HEK293T (cell line): ENCODE data around the gene ABHD17C.
"Not testable (repeated sequence)": the region's sequence is repeated elsewhere in the genome, so short reads cannot be mapped to it uniquely, and the experiment has no call there.

Source experiments
- CTCF ChIA-PET: fragments of 350-600 bp; formaldehyde crosslinking; extraction: SDS; loops from one replicate; lab custom pipeline; 2021; ENCODE audit warnings: antibody characterized with exemption, inconsistent platforms; lab: Yijun Ruan, JAX
- POLR2A ChIA-PET: fragments of 350-600 bp; formaldehyde crosslinking; extraction: SDS; loops from one replicate; lab custom pipeline; 2020; ENCODE audit warnings: antibody characterized with exemption, inconsistent platforms; lab: Yijun Ruan, JAX
- DNase-seq: peaks from one replicate; pipeline ENCODE4 v3.0.0; 2012; ENCODE audit warnings: mixed read lengths; ENCODE audit errors: extremely low spot score
- ARNT ChIP-seq: fragments of 450-650 bp; IDR thresholded peaks from 2 replicates; pipeline ENCODE4 v1.6.1; 2017; ENCODE audit warnings: mild to moderate bottlenecking
- BHLHE40 ChIP-seq: fragments of 450-650 bp; IDR thresholded peaks from 2 replicates; pipeline ENCODE4 v1.6.1; 2016; ENCODE audit warnings: mild to moderate bottlenecking, moderate library complexity, borderline replicate concordance
- CTBP1 ChIP-seq: fragments of 450-650 bp; IDR thresholded peaks from 2 replicates; pipeline ENCODE4 v1.6.1; 2016; ENCODE audit warnings: borderline replicate concordance
- ELF4 ChIP-seq: fragments of 450-650 bp; IDR thresholded peaks from 2 replicates; pipeline ENCODE4 v1.6.1; 2017; ENCODE audit warnings: antibody characterized with exemption
- FOXA1 ChIP-seq: fragments of 450-650 bp; IDR thresholded peaks from 2 replicates; pipeline ENCODE4 v1.6.1; 2016; ENCODE audit warnings: mild to moderate bottlenecking
- FOXK2 ChIP-seq: fragments of 450-650 bp; IDR thresholded peaks from 2 replicates; pipeline ENCODE4 v1.6.1; 2016; ENCODE audit warnings: mild to moderate bottlenecking
- HDGF ChIP-seq: fragments of 450-650 bp; IDR thresholded peaks from 2 replicates; pipeline ENCODE4 v1.6.1; 2017; ENCODE audit warnings: antibody characterized with exemption, borderline replicate concordance
- L3MBTL2 ChIP-seq: fragments of 450-650 bp; conservative IDR thresholded peaks from 2 replicates; pipeline ENCODE4 v1.6.1; 2016; ENCODE audit warnings: mild to moderate bottlenecking
- LEF1 ChIP-seq: fragments of 450-650 bp; IDR thresholded peaks from 2 replicates; pipeline ENCODE4 v1.6.1; 2017; ENCODE audit warnings: mild to moderate bottlenecking, borderline replicate concordance
- NFRKB ChIP-seq: fragments of 450-650 bp; IDR thresholded peaks from 2 replicates; pipeline ENCODE4 v1.6.1; 2016; ENCODE audit warnings: mild to moderate bottlenecking, moderate library complexity
- PKNOX1 ChIP-seq: fragments of 450-650 bp; IDR thresholded peaks from 2 replicates; pipeline ENCODE4 v1.6.1; 2016
- SP1 ChIP-seq: fragments of 450-650 bp; IDR thresholded peaks from 2 replicates; pipeline ENCODE4 v1.6.1; 2017
- SUZ12 ChIP-seq: fragments of 450-650 bp; IDR thresholded peaks from 2 replicates; pipeline ENCODE4 v1.6.1; 2016; ENCODE audit warnings: mild to moderate bottlenecking
- TARDBP ChIP-seq: fragments of 450-650 bp; IDR thresholded peaks from 2 replicates; pipeline ENCODE4 v1.6.1; 2016
- ZNF384 ChIP-seq: fragments of 450-650 bp; IDR thresholded peaks from 2 replicates; pipeline ENCODE4 v1.6.1; 2016

Gene ABHD17C

GRCh38 chr15:80758130-80758745, 63.1 kb downstream of the ABHD17C start:
- ChIA-PET POLR2A (no interaction called here), CTCF (no interaction called here)
- TF ChIP-seq L3MBTL2 (no peak), SUZ12 (no peak), FOXK2 (no peak), TARDBP (no peak), PKNOX1 (no peak), HDGF (no peak), FOXA1 (no peak), CTBP1 (no peak), ARNT (no peak), LEF1 (no peak)
- no peak for DNase-seq

GRCh38 chr15:80760960-80761359, 65.8 kb downstream of the ABHD17C start:
- no peak for DNase-seq
- POLR2A ChIA-PET = no interaction called here
- TF ChIP-seq L3MBTL2 (no peak), TARDBP (no peak), PKNOX1 (no peak)
- CTCF ChIA-PET = interaction anchor here (1.1 kb wide), 1 partner anchor 15 kb away, joined by 7 read pairs; no protein-coding TSS in a partner anchor

GRCh38 chr15:80761754-80762153, 66.6 kb downstream of the ABHD17C start:
- CTCF ChIA-PET = no interaction called here
- TF ChIP-seq HDGF = no peak
- no peak for TF ChIP-seq TARDBP
- no peak for TF ChIP-seq NFRKB
- no peak for TF ChIP-seq LEF1
- no peak for TF ChIP-seq CTBP1
- no peak for TF ChIP-seq FOXA1
- no peak for TF ChIP-seq SP1
- DNase-seq = no peak
- POLR2A ChIA-PET = no interaction called here

- POLR2A ChIA-PET, DNase-seq: not testable (repeated sequence)
- CTCF ChIA-PET = interaction anchor here (1.7 kb wide), 1 partner anchor 13 kb away, joined by 7 read pairs; no protein-coding TSS in a partner anchor
Measured at GRCh38 chr15:80763235-80763634, 68.1 kb downstream of the ABHD17C start.

- no peak for DNase-seq
- TF ChIP-seq NFRKB (no peak), ELF4 (no peak), FOXK2 (no peak), BHLHE40 (no peak), PKNOX1 (no peak), ZNF384 (no peak), FOXA1 (no peak), SP1 (no peak), TARDBP (no peak), SUZ12 (no peak), LEF1 (no peak), ARNT (no peak), CTBP1 (no peak), L3MBTL2 (no peak), HDGF (no peak)
- POLR2A ChIA-PET = no interaction called here
- CTCF ChIA-PET = no interaction called here
Measured at GRCh38 chr15:80764535-80764934, 69.4 kb downstream of the ABHD17C start.

GRCh38 chr15:80766275-80766674, 71.2 kb downstream of the ABHD17C start:
- ChIA-PET CTCF (interaction anchor here (3.6 kb wide), 1 partner anchor 10 kb away, joined by 16 read pairs; no protein-coding TSS in a partner anchor), POLR2A (no interaction called here)
- TF ChIP-seq BHLHE40 (no peak), TARDBP (no peak), FOXA1 (no peak), CTBP1 (no peak), PKNOX1 (no peak), HDGF (no peak), SP1 (no peak), FOXK2 (no peak), LEF1 (no peak), ARNT (no peak)
- DNase-seq = no peak

- ChIA-PET CTCF (interaction anchor here (0.7 to 3.6 kb wide), 2 partner anchors 8 to 11 kb away, joined by 4 to 16 read pairs; partner anchors contain the start of gene CEMIP), POLR2A (no interaction called here)
- TF ChIP-seq ELF4 = no peak
- TF ChIP-seq CTBP1 = no peak
- no peak for TF ChIP-seq LEF1
- no peak for TF ChIP-seq FOXK2
- no peak for DNase-seq
Measured at GRCh38 chr15:80768158-80768557, 73.0 kb downstream of the ABHD17C start.
